ENCODE data around the gene ETV6. TPM values are rescaled to one million over a fixed set of nuclear protein-coding genes. Genes with fewer than 3 reads are reported as not detected.

ETV6 gene
- total RNA-seq, 6 experiments from 2014 or later = 14.6 to 20.5 (median 16.6) TPM

DNA sequence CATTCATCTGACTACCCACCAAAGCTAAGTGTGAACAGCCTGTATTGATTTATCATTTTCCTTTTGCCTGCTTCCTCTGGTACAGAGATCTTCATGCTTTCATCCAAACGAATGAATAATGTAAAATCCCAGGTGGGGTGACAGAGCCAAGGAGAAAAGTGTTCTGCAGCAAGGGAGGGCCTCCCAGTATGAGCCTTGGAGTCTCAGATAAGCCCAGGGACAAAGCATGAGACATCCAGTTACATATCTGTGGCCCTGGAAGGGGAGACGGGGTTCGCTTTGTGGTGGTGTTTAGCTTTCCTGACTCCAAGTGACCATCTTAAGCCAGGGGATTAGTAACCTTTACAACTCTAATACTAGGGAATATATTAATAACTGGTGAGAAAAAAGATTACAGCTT is 177.1 kb downstream of the ETV6 start:
- Mint-ChIP-seq H3K9me3 (no peaks in the 10 kb centered on the region), H3K27me3 (ENCODE audit: insufficient read depth) (0 out of 2 replicates have a peak, but pooled peaks cover 1% of the 10 kb centered on the region), H3K36me3 (ENCODE audit: low read depth) (peaks cover 9% of the 10 kb centered on the region), H3K27ac (no peak overlapping the region; the same call in 1 of the 2 replicates), H3K4me3 (no peak overlapping the region), H3K4me1 (ENCODE audit: low read depth) (peaks cover 25% of the 10 kb centered on the region)
- DNase-seq = no peak
- no peak for TF ChIP-seq CTCF (IDR thresholded peaks at IDR 0.05)

DNA sequence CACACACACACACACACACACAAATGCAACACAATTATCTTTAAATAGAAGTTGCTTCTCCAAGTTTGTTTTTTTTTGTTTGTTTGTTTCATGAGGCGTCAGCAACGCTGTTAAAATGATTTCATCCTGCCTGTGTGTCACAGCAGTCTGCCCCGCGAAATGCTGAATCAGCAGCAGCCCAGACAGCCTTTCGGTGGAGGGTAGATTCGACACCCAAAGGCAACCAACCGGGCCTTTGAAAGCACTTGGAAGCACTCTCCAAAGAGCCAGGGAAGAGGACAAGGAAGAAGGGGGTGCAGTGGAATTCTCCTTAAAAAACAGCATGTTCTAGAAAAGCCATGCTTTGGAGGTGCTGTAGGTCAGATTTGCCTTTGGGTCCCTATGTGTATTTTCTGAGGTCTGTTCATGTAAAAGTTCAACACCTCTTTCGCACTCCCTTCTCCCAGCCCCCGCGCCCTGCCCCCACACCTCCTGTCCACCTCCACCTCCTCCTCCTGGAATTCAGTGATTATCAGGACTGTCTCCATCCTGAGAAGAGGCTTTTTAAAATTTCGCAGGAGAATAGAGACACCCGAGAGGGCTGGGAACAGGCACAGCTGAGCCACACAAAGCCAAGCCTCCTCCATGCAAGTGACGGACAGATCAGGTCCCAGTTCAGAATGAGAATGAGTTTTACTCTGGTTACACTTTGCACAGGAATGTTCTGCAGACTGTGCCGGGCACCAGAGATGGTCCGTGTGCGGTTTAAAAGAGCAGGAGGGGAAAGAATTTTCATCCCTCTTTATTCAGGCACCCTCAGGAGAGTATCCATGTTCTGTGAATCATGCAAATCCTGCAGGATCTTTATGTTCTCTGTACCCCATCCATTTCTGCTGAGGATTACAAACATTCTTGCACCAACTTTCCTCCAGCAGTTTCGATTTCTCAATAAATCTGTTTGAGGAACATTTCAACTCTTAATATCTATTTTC is 177.9 kb downstream of the ETV6 start:
- H3K36me3 Mint-ChIP-seq (ENCODE audit: low read depth) = peaks cover 1% of the 10 kb centered on the region; the same call in 1 of the 2 replicates
- H3K9me3 Mint-ChIP-seq = no peaks in the 10 kb centered on the region
- peak; percentile 30 for DNase-seq
- H3K27ac Mint-ChIP-seq = peak overlapping the region; percentile 71
- H3K27me3 Mint-ChIP-seq (ENCODE audit: insufficient read depth) = no peaks in the 10 kb centered on the region
- H3K4me1 Mint-ChIP-seq (ENCODE audit: low read depth) = peaks cover 17% of the 10 kb centered on the region
- peak overlapping the region; percentile 61 for H3K4me3 Mint-ChIP-seq
- TF ChIP-seq CTCF (IDR thresholded peaks at IDR 0.05) = no peak

GRCh38 chr12:11829764-11830194 is 180.3 kb downstream of the ETV6 start:
- Mint-ChIP-seq H3K27me3 (ENCODE audit: insufficient read depth) (no peaks in the 10 kb centered on the region), H3K4me3 (no peak overlapping the region), H3K27ac (no peak overlapping the region), H3K9me3 (no peaks in the 10 kb centered on the region), H3K36me3 (ENCODE audit: low read depth) (no peaks in the 10 kb centered on the region; the same call in 1 of the 2 replicates), H3K4me1 (ENCODE audit: low read depth) (peaks cover 17% of the 10 kb centered on the region)
- DNase-seq = no peak
- no peak for TF ChIP-seq CTCF (IDR thresholded peaks at IDR 0.05)

GRCh38 chr12:11830307-11830801 is 180.9 kb downstream of the ETV6 start:
- Mint-ChIP-seq H3K27ac (no peak overlapping the region), H3K9me3 (no peaks in the 10 kb centered on the region), H3K4me1 (ENCODE audit: low read depth) (peaks cover 23% of the 10 kb centered on the region), H3K4me3 (no peak overlapping the region), H3K36me3 (ENCODE audit: low read depth) (no peaks in the 10 kb centered on the region; the same call in 1 of the 2 replicates), H3K27me3 (ENCODE audit: insufficient read depth) (no peaks in the 10 kb centered on the region)
- no peak for DNase-seq
- no peak for TF ChIP-seq CTCF (IDR thresholded peaks at IDR 0.05)

GRCh38 chr12:11832093-11832492 is 182.6 kb downstream of the ETV6 start:
- no peak for DNase-seq
- H3K27ac Mint-ChIP-seq = no peak overlapping the region

More at GRCh38 chr12:11832093-11832492, 182.6 kb downstream of the ETV6 start:
- H3K4me1 Mint-ChIP-seq (ENCODE audit: low read depth) = peaks cover 27% of the 10 kb centered on the region
- no peaks in the 10 kb centered on the region for H3K9me3 Mint-ChIP-seq
- no peaks in the 10 kb centered on the region for H3K27me3 Mint-ChIP-seq (ENCODE audit: insufficient read depth)
- 0 out of 2 replicates have a peak, but pooled peaks cover 2% of the 10 kb centered on the region for H3K36me3 Mint-ChIP-seq (ENCODE audit: low read depth)
- no peak for TF ChIP-seq CTCF (IDR thresholded peaks at IDR 0.05)
- no peak overlapping the region for H3K4me3 Mint-ChIP-seq

All from HFFc6 (cell line).